Cardiac fibroblast (primary cell): ENCODE measurements around the gene ST3GAL3.
A peak's percentile ranks its signal among the peaks of the same experiment; 100 is the strongest.

Experiments
- DNase-seq, 2 donors: peaks; one replicate each; pipeline versions ENCODE4 v3.0.0 to v3.0.0-alpha.2; 2010; ENCODE audit warnings: low read depth in 2 of 2
- H3K4me3 ChIP-seq, 2 donors: replicated peaks in 1 of 2; 1 replicate in 1 of 2; 2 replicates in 1 of 2; pipeline ENCODE4 v1.5.1; 2011; ENCODE audit warnings: low read depth in 2 of 2, low read length in 2 of 2, mild to moderate bottlenecking in 2 of 2, moderate library complexity in 1 of 2
- CTCF ChIP-seq: IDR thresholded peaks from one replicate; pipeline ENCODE4 v1.5.1; 2011; ENCODE audit warnings: low read depth, mild to moderate bottlenecking, low read length, inconsistent platforms

The ST3GAL3 gene

GRCh38 chr1:43924516-43924915 lies 217.2 kb downstream of the ST3GAL3 start:
- DNase-seq, result no peak

GRCh38 chr1:43925846-43926245 lies 218.5 kb downstream of the ST3GAL3 start:
- no peak for DNase-seq
- TF ChIP-seq CTCF, result no peak

More at GRCh38 chr1:43924516-43924915, 217.2 kb downstream of the ST3GAL3 start:
- no peak for TF ChIP-seq CTCF
- H3K4me3 ChIP-seq, result no peak overlapping the region

DNA sequence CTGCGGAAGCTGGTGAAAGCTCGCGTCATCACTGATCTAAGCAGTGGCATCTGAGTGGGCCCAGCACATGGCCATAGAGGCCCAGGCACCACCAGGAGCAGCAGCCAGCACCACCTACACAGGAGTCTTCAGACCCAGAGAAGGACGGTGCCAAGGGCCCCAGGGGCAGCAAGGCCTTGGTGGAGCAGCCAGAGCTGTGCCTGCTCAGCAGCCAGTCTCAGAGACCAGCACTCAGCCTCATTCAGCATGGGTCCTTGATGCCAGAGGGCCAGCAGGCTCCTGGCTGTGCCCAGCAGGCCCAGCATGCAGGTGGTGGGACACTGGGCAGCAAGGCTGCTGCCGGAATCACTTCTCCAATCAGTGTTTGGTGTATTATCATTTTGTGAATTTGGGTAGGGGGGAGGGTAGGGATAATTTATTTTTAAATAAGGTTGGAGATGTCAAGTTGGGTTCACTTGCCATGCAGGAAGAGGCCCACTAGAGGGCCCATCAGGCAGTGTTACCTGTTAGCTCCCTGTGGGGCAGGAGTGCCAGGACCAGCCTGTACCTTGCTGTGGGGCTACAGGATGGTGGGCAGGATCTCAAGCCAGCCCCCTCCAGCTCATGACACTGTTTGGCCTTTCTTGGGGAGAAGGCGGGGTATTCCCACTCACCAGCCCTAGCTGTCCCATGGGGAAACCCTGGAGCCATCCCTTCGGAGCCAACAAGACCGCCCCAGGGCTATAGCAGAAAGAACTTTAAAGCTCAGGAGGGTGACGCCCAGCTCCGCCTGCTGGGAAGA lies 223.0 kb downstream of the ST3GAL3 start:
- peak; percentile 27 for TF ChIP-seq CTCF
- H3K4me3 ChIP-seq, result no peak overlapping the region
- DNase-seq, result no peak

More at GRCh38 chr1:43925846-43926245, 218.5 kb downstream of the ST3GAL3 start:
- H3K4me3 ChIP-seq, result no peak overlapping the region

DNA sequence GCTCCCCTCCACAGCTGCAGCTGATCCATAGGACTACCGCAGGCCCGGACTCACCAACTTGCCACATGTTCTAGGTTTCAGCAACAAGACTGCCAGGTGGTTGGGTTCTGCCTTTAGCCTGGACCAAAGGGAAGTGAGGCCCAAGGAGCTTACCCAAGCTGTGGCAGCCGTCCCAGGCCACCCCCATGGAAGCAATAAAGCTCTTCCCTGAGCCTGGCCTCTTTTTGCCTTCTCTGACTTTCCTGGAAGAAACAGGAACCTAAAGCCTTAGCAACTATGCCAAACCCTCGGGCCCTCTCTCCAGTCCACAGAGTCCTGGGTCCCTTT lies 223.6 kb downstream of the ST3GAL3 start:
- no peak for TF ChIP-seq CTCF
- H3K4me3 ChIP-seq, result no peak overlapping the region
- no peak for DNase-seq

DNA sequence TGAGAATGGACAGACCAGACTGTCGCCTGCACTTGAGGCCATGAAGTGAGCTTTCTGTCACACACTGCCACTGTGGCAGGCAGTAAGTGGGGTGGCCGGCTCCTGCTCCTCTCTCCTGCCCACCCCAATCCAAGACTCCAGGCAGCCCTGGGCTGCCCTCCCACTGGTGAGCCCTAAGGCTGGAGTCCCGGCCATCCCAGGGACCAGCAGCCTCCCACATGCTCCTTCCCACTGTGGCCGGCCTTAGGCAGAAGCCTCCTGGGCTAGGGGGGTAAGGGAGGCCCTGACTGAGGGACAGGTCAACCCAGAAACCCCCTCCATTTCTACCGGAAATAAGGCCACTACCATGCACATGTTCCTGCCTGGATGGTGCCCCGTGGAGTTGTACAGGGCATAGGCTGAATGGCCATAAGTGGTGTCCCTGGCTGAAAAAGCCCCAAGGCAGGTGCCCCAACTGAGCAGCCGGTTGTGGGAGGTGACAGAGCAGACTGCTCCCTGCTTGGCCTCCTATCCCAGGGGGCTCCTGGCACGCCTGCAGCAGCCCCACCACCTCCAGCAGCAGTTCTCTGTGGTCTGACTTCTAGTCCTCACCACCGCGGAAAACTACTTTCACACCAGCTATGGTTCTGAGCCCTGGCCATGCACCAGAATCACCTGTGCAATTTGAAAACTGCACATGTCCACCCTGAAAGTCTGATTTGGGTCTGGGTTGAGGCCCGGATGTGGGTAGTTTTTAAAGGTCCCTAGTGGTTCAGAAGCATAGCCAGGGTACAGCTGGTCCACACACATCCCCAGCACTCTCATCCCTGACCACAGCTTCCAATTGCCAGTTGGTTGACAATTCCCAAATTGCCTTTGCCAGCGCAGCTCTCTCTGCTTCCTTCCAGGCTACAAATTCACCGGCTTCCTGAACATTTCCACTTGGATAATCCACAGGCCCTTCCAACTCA lies 224.7 kb downstream of the ST3GAL3 start:
- no peak for DNase-seq
- H3K4me3 ChIP-seq, result no peak overlapping the region
- no peak for TF ChIP-seq CTCF

DNA sequence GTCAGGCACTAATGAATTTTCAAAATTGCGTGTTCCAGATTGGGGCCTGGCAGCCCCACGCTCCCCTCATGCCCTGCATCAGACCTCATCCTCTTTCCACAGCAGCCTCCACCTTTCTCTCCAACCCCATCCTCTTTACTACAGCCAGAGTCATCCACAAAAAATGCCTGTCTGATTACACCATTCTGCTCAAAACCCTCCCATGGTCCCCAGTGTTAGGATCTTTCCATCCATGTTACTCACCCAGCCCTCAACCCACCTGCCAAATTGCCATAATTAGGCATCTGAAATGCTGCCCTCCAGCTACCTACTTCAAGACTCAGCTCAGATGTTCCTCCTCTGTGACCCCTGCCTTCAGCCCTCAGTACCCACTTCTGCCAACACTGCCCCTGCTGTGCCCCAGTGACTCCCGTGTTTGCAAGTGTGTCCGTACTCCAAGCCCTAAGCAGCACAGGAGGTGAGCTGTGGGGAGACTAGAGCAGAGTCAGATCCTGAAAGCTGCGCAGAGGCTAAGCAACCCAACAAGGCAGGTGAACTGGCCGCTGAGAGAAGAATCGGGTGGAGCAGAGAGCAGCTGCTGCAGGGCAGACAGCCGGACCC lies 225.6 kb downstream of the ST3GAL3 start:
- H3K4me3 ChIP-seq, result peak overlapping the region; percentile 39 to 43
- peak; percentile 25 to 60 for DNase-seq
- TF ChIP-seq CTCF, result no peak
